Airway epithelial cell (primary cell): ENCODE results near the gene PLCD1. TPM values are rescaled to one million over a fixed set of nuclear protein-coding genes. Genes with fewer than 3 reads are reported as not detected.

Source experiments
- total RNA-seq: library from RNA; depleted of rRNA; stranded (reverse); fragments of >200 nt; gene quantifications from 2 replicates; pipeline ENCODE4 v1.2.3, GENCODE V29; 2015

The PLCD1 gene
- total RNA-seq: 48.1 and 61.0 TPM in 2 replicates

DNA sequence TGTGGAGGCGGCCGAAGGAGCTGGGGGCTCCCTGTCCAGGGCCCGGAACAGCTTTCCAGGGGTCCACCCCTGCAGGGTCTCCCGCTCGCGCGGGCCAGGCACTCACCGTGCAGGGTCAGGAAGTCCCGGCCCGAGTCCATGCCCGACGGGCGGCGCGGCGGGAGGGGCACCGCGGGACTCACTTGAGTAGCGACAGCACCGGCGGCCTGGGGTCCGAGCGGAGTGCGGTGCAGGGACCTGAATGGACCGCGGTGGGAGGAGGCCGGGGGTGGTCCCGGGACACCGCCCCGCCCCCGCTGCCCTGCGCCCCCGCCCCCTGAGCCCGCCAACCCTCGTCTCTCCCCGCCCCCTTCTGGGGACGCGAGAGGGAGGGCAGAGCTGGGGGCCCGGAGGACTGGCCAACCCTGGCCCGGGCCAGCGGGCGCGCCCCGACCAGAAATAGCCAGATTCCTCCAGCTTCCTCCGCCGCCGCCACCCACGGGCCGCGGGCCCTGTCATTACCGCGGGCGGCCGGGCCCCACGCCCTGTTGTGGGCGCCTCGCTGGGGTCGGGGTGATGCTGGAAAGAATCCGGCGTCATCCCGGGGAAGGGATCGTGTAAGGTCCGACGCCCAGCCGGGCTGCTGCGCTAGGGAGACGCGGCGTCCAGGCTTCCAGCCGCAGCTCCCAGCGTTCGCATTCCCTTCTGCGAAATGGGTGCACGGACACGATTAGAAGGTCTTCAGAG, at the start of gene PLCD1:
TSS of gene PLCD1 (minus strand) at position 243 of the 726 bp plus-strand sequence. CDS start at position 140, 103 bp downstream.

DNA sequence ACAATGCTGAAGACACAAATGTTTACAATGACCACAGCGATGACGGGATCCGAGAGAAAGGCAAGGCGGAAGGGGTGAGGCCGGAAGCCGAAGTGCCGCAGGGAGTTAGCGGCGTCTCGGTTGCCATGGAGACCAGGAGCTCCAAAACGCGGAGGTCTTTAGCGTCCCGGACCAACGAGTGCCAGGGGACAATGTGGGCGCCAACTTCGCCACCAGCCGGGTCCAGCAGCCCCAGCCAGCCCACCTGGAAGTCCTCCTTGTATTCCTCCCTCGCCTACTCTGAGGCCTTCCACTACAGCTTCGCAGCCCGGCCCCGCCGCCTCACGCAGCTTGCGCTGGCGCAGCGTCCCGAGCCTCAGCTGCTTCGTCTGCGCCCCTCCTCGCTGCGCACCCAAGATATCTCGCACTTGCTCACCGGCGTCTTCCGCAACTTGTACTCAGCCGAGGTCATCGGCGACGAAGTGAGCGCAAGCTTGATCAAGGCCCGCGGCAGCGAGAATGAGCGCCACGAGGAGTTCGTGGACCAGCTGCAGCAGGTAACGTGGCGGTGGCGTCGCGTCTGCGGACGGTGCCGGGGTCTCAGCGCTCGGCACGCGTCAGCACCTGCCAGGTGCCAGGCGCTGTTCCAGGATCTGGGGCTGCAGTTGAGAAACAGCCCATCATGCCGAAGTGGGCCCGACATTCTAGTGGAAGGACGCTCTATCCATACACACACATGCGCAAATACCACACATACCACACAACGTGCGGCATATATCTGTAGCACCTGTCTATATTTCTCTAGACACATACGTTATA, 9.9 kb upstream of the PLCD1 start, which contains the start of gene DLEC1:
TSS of gene DLEC1 (plus strand) at position 108 of the 798 bp plus-strand sequence. CDS start at position 126, 18 bp downstream.

DNA sequence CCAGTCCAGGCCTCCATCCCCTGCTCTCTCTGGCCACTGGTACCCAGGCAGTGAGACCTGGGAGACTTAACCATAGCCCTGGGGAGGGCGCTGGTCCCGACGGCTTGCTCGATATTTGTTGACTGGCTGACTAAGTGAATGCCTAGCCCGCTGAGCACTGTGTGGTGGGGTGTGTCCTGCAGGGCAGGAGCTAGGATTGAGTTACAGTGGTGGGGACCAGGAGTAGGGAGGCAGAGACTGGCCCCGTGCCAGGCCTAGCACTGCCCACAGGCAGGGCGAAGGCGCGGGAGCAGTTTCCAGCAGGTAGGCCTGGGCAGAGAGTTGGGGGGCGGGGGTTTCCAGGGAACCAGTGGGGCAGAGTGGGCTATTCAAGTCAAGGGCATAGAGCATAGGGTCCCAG, 38.9 kb downstream of the PLCD1 start, which contains the start of gene VILL:
TSS of gene VILL (plus strand) at position 260 of the 400 bp plus-strand sequence. CDS start 2,887 bp downstream, outside the sequence.

Other genes with a start within 250 kb of the PLCD1 start
- gene CTDSPL, start 167.8 kb downstream of the PLCD1 start, total RNA-seq: 34.4 and 62.9 TPM in 2 replicates
- gene VILL, start 38.9 kb downstream of the PLCD1 start, total RNA-seq: 41.4 and 53.0 TPM in 2 replicates
- not detected in 2 replicates for gene DLEC1, start 9.6 kb upstream of the PLCD1 start, total RNA-seq
- 81.7 and 94.8 TPM in 2 replicates for gene ACAA1, start 107.5 kb upstream of the PLCD1 start, total RNA-seq
- gene MYD88, start 109.0 kb upstream of the PLCD1 start, total RNA-seq: 38.5 and 43.6 TPM in 2 replicates
- gene OXSR1, start 135.9 kb upstream of the PLCD1 start, total RNA-seq: 42.6 and 43.6 TPM in 2 replicates
- gene SLC22A13, start 236.2 kb upstream of the PLCD1 start, total RNA-seq: 0.07 TPM in 1 of 2 replicates, not detected in the other